PC-3 (cell line): ENCODE data around the gene CDKN1A.

Experiments used
- CTCF ChIP-seq: fragments of 300-600 bp; sonication (generic); conservative IDR thresholded peaks from 2 replicates; pipeline ENCODE4 v1.5.1; 2017; ENCODE audit warnings: antibody characterized with exemption, low read depth, mild to moderate bottlenecking, low read length
- EZH2phosphoT487 ChIP-seq: fragments of 300-600 bp; sonication (generic); IDR thresholded peaks from 2 replicates; pipeline ENCODE4 v1.6.1; 2018; ENCODE audit warnings: mild to moderate bottlenecking, antibody characterized with exemption, low read length, borderline replicate concordance

GRCh38 chr6:36717871-36718540 is 39.5 kb downstream of the CDKN1A start:
- TF ChIP-seq CTCF (no peak), EZH2phosphoT487 (no peak)
